Measurements from ENCODE around the gene GRID1.

GRCh38 chr10:86340176-86340990 is 26.2 kb downstream of the GRID1 start:
- TF ChIP-seq POLR2AphosphoS5 (IDR thresholded peaks at IDR 0.05) (no peak), POLR2A (IDR thresholded peaks at IDR 0.05) (no peak), EP300 (IDR thresholded peaks at IDR 0.05; ENCODE audit: low read depth) (no peak)
- TF ChIP-seq, protein P1, sequence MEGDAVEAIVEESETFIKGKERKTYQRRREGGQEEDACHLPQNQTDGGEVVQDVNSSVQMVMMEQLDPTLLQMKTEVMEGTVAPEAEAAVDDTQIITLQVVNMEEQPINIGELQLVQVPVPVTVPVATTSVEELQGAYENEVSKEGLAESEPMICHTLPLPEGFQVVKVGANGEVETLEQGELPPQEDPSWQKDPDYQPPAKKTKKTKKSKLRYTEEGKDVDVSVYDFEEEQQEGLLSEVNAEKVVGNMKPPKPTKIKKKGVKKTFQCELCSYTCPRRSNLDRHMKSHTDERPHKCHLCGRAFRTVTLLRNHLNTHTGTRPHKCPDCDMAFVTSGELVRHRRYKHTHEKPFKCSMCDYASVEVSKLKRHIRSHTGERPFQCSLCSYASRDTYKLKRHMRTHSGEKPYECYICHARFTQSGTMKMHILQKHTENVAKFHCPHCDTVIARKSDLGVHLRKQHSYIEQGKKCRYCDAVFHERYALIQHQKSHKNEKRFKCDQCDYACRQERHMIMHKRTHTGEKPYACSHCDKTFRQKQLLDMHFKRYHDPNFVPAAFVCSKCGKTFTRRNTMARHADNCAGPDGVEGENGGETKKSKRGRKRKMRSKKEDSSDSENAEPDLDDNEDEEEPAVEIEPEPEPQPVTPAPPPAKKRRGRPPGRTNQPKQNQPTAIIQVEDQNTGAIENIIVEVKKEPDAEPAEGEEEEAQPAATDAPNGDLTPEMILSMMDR (IDR thresholded peaks at IDR 0.05): no peak
